Inflammatory macrophage treated with lipopolysaccharide for 1 hour (primary cell): ENCODE data around the gene ULK3.
A peak's percentile ranks its signal among the peaks of the same experiment; 100 is the strongest.

Experiments used
- DNase-seq, 2 donors: peaks; one replicate each; pipeline ENCODE4 v3.0.0-alpha.2; 2020 to 2022

Gene ULK3

DNA sequence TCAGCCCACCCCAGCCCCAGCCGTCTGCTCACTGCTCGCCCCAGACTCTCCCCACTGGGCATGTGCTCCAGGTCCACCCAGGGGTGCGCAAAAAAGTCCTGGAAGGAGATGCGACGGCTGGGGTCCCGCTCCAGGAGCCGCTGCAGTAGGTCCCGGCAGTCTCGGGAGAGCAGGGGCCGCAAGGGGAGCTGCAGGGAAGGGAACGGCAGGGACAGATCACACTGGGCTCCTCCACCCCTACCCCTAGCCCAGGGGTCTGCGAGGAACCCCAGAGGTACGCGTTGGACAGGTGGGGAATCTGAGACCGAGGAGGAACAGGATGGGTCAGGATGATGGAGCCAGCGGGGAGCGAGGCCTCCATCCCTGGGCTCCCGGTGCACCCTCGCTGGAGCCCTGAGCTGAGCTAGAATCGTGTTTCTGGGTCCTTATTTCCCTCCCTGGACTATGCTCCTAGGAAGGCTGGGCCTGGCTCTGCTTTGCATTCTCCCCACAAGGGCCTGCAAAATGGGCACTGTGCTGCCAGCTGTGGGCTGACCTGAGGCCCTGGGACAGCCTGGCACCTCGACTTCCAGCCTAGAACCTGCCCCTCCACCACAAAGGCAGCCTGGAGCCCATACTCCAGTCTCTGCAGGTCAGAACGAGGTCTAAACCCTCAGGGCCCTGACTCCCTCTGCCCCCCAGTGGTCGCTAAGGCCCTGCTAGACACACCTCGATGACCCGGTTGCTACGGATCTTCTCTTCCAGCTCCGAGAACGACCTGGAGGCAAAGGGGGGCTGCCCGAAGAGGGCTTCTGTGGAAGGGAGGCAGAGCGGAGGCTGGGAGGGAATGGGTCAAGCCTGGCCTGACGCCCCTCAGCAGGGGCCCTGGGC is 3.2 kb downstream of the ULK3 start:
- DNase-seq: no peak

DNA sequence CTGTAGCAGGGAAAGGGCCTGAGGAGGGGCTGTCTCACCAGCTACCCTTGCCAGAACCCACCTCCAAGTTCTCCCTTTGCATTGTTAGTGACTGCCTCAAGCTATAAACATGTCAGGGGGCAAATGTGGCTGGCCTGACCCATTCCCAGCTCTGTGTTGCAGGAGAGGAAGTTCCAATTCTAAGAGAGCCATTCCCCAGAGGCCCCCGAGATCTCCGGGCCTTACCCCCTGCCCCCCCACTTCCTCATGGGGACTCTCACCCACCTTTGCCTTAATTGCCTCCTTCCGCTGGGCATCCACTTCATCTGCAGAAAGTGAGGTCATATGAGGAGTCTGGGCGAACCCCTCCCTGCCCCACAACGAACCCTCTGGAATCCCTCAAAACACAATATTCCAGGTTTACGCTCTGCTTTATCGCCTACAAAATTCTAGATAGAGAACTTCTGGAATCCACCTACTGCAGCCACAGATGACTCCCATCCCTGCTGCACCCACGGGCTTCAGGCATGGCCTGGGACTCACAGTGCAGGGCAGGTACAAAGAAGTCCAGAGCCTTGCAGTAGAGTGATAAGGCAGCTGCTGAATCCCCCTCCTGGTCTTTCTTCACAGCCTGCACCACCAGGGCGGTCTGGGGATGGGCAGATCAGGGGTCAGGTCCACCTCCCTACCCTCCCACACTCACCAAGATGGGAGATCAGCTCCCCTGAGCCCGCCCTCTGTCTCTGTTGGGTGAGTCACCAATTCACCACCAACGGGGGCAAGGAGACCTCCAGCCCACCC is 4.0 kb downstream of the ULK3 start:
- no peak for DNase-seq

- no peak for DNase-seq
Observed at GRCh38 chr15:74838137-74838516, 4.8 kb downstream of the ULK3 start.

DNA sequence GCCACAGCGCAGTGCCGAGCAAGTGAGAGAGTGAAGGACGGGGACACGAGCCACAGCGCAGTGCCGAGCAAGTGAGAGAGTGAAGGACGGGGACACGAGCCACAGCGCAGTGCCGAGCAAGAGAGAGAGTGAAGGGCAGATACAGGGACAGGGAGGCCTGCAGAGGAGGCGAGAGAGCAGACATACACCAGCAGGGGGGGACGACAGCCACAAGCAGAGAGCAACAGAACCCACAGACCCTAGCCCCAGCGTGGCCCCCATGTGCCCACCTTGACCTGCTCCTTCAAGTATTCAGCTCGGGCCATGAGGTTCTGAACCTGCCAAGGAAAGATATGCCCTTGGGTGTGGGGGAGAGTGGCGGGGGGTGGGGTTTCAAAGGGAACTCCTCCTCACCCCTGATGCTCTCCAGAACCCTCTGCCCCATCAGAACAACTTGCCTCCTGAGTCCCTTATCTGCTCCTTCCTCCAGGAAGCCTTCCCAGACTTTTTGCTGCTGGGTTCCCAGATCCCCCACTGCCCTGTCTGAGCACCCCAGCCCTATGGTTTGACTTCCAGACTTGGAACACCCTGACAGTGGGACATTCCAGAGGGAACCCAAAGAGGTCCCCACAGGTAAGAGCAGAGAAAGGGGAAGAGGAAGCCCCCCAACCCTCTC is 5.3 kb downstream of the ULK3 start:
- no peak for DNase-seq

DNA sequence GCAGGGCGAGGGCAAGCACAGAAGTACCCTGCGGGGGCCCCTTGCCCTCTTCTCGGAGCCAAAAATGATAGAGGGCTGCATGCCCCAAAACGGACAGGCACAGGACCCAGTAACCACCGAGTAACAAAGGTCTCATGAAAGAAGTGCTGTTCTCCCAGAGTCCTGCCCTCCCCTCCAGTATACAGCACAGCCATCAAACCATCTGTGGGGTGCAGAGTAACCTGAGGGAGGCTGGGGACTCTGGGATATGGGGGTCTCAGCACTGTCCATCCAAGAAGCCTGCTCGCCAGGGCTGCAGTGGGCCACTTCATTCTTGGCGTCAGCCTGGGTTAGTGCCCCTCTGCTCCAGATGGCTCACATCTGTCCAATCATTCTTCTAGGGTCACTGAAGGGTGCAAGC is 6.1 kb downstream of the ULK3 start:
- DNase-seq: no peak

- peak; percentile 34 to 73 for DNase-seq
Observed at GRCh38 chr15:74835312-74835823, 7.6 kb downstream of the ULK3 start.

DNA sequence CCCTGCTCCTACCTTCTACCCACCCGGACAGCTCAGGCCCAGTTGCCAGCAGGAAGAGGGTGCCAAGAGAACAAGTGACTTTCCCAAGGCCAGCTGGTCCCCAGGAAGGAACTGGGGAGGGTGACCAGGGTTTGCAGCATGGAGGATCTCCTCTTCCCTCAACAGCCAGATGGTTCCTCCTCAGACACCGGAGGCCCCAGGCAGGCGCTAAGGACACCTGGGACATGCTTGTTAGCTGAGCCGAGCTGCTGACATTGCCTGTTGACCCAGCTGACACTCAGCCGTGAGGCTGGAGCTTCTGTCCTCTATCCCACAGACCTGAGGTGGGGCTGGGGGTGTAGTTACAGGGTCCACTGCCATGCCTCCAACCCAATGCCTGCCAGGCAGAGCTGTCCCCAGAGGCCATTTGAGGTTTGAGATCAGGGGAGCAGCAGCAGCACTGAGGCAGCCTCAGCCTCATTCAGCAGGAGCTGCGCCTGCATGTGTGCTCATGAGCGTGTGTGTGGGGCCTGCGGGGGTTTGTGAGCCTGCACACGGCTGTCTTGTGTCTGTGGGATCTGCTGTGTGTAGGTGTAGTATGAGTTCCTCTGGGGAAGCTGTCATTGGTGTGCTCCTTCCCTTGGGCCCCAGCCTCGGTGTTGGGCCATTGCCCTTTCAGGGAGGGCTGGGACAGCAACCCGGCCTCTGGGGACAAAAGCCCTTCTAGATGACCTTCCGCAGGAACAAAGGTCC is 9.4 kb downstream of the ULK3 start:
- DNase-seq: peak in 1 of 2 donors; percentile 43

GRCh38 chr15:74832826-74833225 is 10.1 kb downstream of the ULK3 start:
- peak in 1 of 2 donors; percentile 32 for DNase-seq

DNA sequence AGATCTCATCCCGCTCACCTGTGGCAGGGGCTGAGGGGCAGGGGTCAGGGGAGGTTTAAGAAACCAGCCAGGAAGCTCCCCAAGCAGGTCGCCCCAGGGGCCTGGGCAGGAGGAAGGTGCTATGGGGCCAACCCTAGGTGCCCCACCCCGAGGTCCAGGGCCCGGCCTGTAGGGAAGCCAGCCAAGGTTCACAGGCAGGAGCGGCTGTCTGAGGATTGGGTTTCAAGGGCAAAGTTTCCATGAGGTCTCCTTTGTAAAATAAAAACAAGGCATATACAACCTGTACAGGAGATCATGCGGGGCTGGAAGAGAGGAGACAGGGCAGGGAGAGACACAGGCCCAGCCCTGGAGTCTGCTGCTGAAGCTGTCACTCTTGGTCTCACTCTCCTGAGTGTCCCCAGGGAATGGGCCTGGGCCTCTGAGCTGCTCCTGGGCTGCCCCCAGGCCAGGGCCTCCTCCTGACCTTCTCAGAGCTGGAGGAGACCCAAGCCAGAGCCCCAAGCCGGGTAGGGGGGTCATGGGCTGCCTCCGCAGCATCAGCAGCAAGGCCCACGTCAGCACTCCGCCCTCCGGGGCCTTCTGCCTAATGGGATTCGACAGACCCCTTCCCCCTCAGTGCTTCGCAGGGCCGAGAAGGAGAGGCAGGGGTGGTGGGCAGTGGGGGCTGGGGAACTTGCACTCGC is 11.0 kb downstream of the ULK3 start:
- DNase-seq: no peak

DNA sequence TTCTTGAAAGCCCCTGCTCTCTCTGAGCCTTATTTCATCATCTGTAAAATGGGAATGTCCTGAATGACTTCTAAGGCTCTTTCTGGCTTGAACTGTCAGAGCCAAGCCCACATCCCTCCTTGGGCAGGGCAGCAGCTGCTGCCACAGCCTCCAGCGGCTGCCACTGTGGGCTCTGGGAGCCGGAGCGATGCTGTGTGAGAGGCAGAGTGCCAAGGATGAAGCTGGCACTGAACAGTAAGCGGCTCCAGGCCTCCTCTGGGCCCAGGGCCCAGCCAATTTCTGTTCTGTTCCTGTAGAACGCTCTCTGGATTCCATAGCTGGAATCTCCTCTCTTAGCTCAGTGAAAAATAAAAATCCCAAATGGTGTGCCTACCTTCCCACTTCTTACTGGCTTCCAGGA is 12.1 kb downstream of the ULK3 start:
- DNase-seq: no peak

- no peak for DNase-seq
Observed at GRCh38 chr15:74829991-74830390, 13.0 kb downstream of the ULK3 start.

- no peak for DNase-seq
Observed at GRCh38 chr15:74829486-74829885, 13.5 kb downstream of the ULK3 start.

DNA sequence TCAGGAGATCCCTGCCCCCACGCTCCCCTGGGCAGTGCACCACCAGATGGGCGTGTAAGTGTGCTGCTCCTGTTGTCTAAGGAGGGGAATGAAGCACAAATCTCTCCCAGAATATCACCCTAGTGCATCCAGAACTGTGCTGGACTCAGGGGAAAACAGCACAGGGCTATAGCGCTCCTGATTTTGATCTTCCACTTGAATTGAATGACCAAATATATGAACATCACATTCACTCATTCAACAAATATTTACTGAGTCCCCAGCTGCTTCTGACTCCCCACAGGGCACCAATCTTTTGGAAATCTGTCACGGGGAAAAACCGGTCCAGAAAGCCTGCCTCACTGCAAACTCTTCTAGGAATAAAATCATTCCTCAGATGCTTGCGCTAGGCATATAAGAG is 14.1 kb downstream of the ULK3 start:
- no peak for DNase-seq

GRCh38 chr15:74827614-74828013 is 15.3 kb downstream of the ULK3 start:
- DNase-seq: no peak

- no peak for DNase-seq
Observed at GRCh38 chr15:74826921-74827320, 16.0 kb downstream of the ULK3 start.

- DNase-seq: peak in 1 of 2 donors; percentile 12
Observed at GRCh38 chr15:74826364-74826819, 16.6 kb downstream of the ULK3 start, which contains the start of gene CPLX3. Gene CPLX3 (plus strand): TSS chr15:74826627. CDS start chr15:74826704, 77 bp downstream.

DNA sequence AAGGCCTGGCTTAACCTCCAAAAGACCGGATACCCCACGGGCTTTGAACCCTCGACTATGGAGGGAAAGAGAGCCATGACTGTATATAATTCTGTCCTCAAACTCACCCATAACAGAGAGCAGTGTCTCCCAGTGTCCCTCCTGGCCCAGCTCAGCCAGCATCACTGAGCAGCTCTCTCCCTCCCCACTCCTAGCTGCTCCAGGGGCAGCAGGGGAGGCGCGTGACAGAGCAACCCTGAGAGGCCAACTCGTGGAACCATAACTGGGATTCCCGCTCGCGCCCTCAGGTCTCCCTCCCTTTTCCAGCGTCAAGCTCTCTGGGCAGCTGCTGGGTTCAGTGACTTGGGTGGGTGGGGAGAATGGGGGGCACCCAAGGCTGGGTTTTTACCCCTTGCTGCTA is 17.1 kb downstream of the ULK3 start:
- DNase-seq: no peak

GRCh38 chr15:74824976-74825375 is 18.0 kb downstream of the ULK3 start:
- DNase-seq: no peak

DNA sequence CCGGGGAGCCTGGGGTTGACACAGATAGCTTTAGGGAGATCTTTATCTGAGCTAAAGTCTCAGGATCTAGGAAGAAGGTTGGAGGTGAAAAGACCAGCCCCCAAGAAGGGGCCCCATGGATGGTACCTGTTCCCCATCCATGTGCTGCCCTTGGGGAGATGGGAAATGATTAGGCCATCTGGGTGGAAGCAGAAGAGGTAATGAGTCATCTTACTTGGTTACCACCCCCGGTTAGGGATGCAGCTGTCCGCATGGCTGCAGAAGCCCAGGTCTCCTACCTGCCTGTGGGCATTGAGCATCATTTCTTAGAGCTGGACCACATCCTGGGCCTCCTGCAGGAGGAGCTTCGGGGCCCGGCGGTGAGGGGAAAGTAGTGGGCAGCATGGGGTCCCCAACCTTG is 19.6 kb downstream of the ULK3 start:
- DNase-seq: no peak

DNA sequence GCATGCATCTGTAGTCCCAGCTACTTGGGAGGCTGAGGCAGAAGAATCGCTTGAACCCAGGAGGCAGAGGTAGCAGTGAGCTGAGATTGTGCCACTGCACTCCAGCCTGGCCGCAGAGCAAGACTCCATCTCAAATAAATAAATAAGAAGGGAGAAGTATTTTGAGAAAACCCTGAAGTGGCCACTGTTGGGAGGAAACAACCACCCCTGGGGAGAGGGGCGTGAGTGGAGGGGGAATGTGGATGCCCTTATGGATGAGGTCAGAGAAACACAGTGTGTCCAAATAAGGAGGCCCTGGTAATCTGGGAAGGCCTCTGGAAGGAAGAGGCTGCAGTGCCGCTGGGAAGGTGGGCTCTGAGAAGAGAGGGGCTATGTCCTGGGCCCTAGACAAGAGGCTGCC is 20.7 kb downstream of the ULK3 start:
- no peak for DNase-seq

GRCh38 chr15:74821790-74822158 is 21.2 kb downstream of the ULK3 start:
- no peak for DNase-seq
